ENCODE measurements around the gene PRMT1. TPM values are rescaled to one million over a fixed set of nuclear protein-coding genes. Genes with fewer than 3 reads are reported as not detected.
A peak's percentile ranks its signal among the peaks of the same experiment; 100 is the strongest.

Gene PRMT1
- total RNA-seq, 1 experiment from 2014 or later, result 527 TPM

DNA sequence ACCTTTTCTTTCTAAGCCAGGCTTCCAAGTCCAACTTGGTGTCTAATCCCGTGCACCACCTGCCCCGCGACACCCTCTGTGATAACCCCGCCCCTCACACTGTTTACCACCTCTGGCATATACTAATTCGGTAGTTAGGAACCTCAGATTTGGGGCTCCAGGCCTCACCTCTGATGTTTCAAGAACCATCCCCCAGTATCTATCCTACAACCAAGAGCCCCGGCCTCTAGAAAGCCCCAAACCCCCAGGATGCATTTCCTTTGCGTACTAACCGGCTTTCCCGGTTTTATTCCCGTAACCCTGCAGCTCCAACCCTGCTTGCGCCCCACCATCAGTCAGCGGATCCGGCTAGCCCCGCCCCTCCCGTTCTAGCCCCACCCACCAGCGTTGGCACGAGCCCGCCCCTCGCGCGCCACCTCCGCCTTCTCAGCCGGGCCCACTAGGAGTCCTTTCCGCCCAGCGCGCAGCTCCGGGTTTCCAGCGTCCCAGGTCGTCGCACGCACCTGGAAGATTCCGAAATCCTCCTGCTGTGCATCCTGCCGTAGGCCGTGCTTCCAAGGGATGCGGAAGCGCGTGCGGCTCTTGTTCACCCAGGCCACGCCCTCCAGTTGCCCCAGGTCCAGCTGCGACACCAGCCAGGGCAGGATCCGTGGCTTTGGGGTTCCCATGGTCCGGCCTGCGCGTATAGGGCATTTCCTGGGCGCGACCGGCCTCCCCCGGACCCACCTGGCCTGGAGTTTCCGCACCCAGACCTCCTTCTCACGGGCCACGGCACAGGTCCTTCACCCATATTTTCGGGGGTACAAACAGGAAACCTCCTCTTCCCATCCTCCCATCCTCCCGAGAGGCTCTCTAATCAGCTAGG, 12.7 kb upstream of the PRMT1 start (continued):
- TF ChIP-seq, protein P1, sequence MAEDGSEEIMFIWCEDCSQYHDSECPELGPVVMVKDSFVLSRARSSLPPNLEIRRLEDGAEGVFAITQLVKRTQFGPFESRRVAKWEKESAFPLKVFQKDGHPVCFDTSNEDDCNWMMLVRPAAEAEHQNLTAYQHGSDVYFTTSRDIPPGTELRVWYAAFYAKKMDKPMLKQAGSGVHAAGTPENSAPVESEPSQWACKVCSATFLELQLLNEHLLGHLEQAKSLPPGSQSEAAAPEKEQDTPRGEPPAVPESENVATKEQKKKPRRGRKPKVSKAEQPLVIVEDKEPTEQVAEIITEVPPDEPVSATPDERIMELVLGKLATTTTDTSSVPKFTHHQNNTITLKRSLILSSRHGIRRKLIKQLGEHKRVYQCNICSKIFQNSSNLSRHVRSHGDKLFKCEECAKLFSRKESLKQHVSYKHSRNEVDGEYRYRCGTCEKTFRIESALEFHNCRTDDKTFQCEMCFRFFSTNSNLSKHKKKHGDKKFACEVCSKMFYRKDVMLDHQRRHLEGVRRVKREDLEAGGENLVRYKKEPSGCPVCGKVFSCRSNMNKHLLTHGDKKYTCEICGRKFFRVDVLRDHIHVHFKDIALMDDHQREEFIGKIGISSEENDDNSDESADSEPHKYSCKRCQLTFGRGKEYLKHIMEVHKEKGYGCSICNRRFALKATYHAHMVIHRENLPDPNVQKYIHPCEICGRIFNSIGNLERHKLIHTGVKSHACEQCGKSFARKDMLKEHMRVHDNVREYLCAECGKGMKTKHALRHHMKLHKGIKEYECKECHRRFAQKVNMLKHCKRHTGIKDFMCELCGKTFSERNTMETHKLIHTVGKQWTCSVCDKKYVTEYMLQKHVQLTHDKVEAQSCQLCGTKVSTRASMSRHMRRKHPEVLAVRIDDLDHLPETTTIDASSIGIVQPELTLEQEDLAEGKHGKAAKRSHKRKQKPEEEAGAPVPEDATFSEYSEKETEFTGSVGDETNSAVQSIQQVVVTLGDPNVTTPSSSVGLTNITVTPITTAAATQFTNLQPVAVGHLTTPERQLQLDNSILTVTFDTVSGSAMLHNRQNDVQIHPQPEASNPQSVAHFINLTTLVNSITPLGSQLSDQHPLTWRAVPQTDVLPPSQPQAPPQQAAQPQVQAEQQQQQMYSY (CRISPR knock-in tag; IDR thresholded peaks at IDR 0.05), result peak; percentile 69
- TF ChIP-seq, protein P2, sequence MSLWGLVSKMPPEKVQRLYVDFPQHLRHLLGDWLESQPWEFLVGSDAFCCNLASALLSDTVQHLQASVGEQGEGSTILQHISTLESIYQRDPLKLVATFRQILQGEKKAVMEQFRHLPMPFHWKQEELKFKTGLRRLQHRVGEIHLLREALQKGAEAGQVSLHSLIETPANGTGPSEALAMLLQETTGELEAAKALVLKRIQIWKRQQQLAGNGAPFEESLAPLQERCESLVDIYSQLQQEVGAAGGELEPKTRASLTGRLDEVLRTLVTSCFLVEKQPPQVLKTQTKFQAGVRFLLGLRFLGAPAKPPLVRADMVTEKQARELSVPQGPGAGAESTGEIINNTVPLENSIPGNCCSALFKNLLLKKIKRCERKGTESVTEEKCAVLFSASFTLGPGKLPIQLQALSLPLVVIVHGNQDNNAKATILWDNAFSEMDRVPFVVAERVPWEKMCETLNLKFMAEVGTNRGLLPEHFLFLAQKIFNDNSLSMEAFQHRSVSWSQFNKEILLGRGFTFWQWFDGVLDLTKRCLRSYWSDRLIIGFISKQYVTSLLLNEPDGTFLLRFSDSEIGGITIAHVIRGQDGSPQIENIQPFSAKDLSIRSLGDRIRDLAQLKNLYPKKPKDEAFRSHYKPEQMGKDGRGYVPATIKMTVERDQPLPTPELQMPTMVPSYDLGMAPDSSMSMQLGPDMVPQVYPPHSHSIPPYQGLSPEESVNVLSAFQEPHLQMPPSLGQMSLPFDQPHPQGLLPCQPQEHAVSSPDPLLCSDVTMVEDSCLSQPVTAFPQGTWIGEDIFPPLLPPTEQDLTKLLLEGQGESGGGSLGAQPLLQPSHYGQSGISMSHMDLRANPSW (CRISPR knock-in tag; conservative IDR thresholded peaks at IDR 0.05; ENCODE audit: low read depth), result no peak
- TF ChIP-seq, protein P3, sequence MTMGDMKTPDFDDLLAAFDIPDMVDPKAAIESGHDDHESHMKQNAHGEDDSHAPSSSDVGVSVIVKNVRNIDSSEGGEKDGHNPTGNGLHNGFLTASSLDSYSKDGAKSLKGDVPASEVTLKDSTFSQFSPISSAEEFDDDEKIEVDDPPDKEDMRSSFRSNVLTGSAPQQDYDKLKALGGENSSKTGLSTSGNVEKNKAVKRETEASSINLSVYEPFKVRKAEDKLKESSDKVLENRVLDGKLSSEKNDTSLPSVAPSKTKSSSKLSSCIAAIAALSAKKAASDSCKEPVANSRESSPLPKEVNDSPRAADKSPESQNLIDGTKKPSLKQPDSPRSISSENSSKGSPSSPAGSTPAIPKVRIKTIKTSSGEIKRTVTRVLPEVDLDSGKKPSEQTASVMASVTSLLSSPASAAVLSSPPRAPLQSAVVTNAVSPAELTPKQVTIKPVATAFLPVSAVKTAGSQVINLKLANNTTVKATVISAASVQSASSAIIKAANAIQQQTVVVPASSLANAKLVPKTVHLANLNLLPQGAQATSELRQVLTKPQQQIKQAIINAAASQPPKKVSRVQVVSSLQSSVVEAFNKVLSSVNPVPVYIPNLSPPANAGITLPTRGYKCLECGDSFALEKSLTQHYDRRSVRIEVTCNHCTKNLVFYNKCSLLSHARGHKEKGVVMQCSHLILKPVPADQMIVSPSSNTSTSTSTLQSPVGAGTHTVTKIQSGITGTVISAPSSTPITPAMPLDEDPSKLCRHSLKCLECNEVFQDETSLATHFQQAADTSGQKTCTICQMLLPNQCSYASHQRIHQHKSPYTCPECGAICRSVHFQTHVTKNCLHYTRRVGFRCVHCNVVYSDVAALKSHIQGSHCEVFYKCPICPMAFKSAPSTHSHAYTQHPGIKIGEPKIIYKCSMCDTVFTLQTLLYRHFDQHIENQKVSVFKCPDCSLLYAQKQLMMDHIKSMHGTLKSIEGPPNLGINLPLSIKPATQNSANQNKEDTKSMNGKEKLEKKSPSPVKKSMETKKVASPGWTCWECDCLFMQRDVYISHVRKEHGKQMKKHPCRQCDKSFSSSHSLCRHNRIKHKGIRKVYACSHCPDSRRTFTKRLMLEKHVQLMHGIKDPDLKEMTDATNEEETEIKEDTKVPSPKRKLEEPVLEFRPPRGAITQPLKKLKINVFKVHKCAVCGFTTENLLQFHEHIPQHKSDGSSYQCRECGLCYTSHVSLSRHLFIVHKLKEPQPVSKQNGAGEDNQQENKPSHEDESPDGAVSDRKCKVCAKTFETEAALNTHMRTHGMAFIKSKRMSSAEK (CRISPR knock-in tag; IDR thresholded peaks at IDR 0.05; ENCODE audit: borderline replicate concordance), result no peak
- TF ChIP-seq EMX1 (CRISPR knock-in tag; IDR thresholded peaks at IDR 0.05) (no peak), NFYB (CRISPR knock-in tag; conservative IDR thresholded peaks at IDR 0.05; ENCODE audit: low read depth) (no peak), SMAD3 (CRISPR knock-in tag; IDR thresholded peaks at IDR 0.05; ENCODE audit: borderline replicate concordance) (no peak), CREM (CRISPR knock-in tag; IDR thresholded peaks at IDR 0.05) (0 out of 2 replicates have a peak, but pooled peaks have one; percentile 63), ZNF671 (CRISPR knock-in tag; IDR thresholded peaks at IDR 0.05) (no peak), TEAD1 (CRISPR knock-in tag; IDR thresholded peaks at IDR 0.05) (no peak; the same call in 1 of the 2 replicates), PRRX2 (CRISPR knock-in tag; IDR thresholded peaks at IDR 0.05) (no peak)
- TF ChIP-seq, protein P4, sequence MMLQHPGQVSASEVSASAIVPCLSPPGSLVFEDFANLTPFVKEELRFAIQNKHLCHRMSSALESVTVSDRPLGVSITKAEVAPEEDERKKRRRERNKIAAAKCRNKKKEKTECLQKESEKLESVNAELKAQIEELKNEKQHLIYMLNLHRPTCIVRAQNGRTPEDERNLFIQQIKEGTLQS (CRISPR knock-in tag; conservative IDR thresholded peaks at IDR 0.05), result no peak
- TF ChIP-seq, protein P5, sequence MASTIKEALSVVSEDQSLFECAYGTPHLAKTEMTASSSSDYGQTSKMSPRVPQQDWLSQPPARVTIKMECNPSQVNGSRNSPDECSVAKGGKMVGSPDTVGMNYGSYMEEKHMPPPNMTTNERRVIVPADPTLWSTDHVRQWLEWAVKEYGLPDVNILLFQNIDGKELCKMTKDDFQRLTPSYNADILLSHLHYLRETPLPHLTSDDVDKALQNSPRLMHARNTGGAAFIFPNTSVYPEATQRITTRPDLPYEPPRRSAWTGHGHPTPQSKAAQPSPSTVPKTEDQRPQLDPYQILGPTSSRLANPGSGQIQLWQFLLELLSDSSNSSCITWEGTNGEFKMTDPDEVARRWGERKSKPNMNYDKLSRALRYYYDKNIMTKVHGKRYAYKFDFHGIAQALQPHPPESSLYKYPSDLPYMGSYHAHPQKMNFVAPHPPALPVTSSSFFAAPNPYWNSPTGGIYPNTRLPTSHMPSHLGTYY (CRISPR knock-in tag; IDR thresholded peaks at IDR 0.05), result no peak
- TF ChIP-seq, protein P6, sequence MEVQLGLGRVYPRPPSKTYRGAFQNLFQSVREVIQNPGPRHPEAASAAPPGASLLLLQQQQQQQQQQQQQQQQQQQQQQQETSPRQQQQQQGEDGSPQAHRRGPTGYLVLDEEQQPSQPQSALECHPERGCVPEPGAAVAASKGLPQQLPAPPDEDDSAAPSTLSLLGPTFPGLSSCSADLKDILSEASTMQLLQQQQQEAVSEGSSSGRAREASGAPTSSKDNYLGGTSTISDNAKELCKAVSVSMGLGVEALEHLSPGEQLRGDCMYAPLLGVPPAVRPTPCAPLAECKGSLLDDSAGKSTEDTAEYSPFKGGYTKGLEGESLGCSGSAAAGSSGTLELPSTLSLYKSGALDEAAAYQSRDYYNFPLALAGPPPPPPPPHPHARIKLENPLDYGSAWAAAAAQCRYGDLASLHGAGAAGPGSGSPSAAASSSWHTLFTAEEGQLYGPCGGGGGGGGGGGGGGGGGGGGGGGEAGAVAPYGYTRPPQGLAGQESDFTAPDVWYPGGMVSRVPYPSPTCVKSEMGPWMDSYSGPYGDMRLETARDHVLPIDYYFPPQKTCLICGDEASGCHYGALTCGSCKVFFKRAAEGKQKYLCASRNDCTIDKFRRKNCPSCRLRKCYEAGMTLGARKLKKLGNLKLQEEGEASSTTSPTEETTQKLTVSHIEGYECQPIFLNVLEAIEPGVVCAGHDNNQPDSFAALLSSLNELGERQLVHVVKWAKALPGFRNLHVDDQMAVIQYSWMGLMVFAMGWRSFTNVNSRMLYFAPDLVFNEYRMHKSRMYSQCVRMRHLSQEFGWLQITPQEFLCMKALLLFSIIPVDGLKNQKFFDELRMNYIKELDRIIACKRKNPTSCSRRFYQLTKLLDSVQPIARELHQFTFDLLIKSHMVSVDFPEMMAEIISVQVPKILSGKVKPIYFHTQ (CRISPR knock-in tag; IDR thresholded peaks at IDR 0.05), result no peak
- TF ChIP-seq, protein P7, sequence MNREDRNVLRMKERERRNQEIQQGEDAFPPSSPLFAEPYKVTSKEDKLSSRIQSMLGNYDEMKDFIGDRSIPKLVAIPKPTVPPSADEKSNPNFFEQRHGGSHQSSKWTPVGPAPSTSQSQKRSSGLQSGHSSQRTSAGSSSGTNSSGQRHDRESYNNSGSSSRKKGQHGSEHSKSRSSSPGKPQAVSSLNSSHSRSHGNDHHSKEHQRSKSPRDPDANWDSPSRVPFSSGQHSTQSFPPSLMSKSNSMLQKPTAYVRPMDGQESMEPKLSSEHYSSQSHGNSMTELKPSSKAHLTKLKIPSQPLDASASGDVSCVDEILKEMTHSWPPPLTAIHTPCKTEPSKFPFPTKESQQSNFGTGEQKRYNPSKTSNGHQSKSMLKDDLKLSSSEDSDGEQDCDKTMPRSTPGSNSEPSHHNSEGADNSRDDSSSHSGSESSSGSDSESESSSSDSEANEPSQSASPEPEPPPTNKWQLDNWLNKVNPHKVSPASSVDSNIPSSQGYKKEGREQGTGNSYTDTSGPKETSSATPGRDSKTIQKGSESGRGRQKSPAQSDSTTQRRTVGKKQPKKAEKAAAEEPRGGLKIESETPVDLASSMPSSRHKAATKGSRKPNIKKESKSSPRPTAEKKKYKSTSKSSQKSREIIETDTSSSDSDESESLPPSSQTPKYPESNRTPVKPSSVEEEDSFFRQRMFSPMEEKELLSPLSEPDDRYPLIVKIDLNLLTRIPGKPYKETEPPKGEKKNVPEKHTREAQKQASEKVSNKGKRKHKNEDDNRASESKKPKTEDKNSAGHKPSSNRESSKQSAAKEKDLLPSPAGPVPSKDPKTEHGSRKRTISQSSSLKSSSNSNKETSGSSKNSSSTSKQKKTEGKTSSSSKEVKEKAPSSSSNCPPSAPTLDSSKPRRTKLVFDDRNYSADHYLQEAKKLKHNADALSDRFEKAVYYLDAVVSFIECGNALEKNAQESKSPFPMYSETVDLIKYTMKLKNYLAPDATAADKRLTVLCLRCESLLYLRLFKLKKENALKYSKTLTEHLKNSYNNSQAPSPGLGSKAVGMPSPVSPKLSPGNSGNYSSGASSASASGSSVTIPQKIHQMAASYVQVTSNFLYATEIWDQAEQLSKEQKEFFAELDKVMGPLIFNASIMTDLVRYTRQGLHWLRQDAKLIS (CRISPR knock-in tag; IDR thresholded peaks at IDR 0.05; ENCODE audit: borderline replicate concordance), result no peak
- TF ChIP-seq, protein P8, sequence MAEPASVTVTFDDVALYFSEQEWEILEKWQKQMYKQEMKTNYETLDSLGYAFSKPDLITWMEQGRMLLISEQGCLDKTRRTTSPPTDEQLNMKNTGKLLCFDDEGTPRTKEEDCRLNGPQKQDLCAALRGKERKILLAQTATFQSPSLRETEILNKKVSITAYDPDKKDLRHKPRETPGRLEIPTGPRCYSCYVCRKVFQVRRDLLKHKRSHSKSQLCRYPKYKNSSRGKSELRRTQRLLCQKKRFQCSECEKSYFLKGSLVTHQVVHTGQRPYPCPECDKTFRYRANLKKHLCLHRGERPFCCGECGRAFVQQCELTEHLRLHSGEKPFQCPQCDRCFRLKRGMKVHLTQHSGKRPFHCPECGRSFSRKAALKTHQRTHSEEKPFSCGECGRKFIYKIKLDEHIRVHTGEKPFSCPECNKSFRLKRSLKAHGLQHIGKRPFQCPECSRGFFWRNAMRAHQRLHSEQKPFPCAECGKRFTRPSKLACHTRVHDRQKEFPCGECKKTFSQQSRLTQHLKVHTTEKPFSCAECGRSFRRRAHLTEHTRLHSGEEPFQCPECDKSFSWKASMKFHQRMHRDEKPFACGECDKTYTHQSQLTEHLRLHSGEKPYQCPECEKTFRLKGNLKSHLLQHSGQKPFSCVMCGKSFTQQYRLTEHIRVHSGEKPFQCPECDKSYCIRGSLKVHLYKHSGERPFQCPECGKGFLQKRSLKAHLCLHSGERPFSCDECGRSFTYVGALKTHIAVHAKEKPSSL (CRISPR knock-in tag; conservative IDR thresholded peaks at IDR 0.05), result no peak

Data from WTC11 (cell line).